ENCODE data around the gene NUFIP2.

The NUFIP2 gene

DNA sequence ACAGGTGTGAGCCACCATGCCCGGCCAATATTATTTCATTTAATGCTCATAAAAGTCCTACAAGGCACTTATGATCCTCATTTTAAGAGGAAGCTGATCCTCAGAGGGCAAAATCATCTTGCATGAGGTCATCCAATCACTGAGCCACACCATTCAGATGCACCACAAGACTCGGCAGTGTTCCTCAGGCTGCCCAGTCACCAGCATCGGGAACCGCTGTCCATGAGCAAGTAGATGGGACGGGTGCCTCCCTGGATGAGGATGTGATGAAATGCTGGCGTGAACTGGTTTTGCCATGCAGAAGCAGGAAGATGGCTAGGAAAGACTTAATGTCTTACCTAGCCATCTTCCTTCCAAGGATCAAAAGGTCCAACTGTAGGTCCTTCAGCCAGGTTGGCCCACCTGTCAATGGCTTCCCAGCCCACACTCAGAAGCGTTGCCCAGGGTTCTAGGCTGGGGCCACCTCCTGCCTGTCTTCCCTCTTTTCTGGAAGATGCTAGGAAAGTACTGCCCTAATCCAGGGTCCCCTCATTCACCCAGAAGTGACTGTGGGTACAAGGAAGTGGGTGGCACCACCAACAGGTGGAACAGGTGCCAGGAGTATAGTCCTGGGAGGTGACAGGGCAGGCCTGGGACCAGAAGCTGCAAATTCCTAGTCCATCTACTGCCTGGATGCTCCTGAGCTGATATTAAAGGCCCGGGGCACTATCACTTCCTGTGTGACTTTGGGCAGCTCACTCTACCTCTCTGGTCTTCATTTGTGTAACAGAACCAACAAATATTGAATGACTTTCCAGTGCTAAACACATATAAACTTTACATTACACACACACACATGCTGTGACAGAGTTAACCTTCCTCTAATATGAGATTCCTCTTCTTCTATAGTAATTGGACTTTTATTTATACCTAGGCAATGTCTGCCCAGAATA lies 79.5 kb downstream of the NUFIP2 start:
- Mint-ChIP-seq H3K4me1 (peaks cover 5% of the 10 kb centered on the region), H3K9me3 (no peaks in the 10 kb centered on the region), H3K27ac (no peak overlapping the region), H3K4me3 (no peak overlapping the region), H3K27me3 (ENCODE audit: low read depth, poor library complexity) (peaks cover 4% of the 10 kb centered on the region), H3K36me3 (ENCODE audit: low read depth) (no peaks in the 10 kb centered on the region)
- DNase-seq: no peak
- no peak for TF ChIP-seq CTCF (IDR thresholded peaks at IDR 0.05)

- no peaks in the 10 kb centered on the region for H3K9me3 Mint-ChIP-seq
- H3K27ac Mint-ChIP-seq: peak overlapping the region; percentile 20
- no peaks in the 10 kb centered on the region for H3K4me1 Mint-ChIP-seq
- no peak for TF ChIP-seq CTCF (IDR thresholded peaks at IDR 0.05)
- no peaks in the 10 kb centered on the region for H3K36me3 Mint-ChIP-seq (ENCODE audit: low read depth)
- H3K4me3 Mint-ChIP-seq: no peak overlapping the region
- H3K27me3 Mint-ChIP-seq (ENCODE audit: low read depth, poor library complexity): no peaks in the 10 kb centered on the region
- no peak for DNase-seq
These were observed 81.2 kb downstream of the NUFIP2 start for GRCh38 chr17:29212681-29213121.

DNA sequence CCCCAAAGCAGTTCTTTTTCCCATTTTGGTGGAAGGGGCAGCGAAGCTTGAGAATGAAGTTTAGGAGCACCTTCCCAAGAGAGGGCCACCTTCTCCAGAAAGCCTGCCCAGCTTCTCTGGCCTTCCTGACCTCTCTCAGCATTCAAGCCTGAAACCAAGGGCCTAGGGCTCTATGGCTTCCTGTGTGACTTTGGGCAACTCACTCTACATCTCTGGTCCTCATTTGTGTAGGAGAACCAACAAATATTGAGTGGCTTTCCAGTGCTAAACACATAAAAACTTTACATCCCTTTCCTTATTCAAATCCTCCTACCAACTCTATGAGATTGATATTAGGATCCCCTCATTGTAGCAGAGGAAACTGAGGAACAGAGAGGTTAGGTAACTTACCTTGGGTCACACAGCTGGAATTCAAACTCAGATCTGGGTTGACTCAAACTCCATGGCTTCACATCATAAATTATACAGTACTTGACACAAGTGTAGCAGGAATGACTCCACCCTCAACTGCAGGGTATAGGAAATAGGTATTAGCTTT lies 81.8 kb downstream of the NUFIP2 start:
- no peak overlapping the region for H3K27ac Mint-ChIP-seq
- no peaks in the 10 kb centered on the region for H3K9me3 Mint-ChIP-seq
- no peak overlapping the region for H3K4me3 Mint-ChIP-seq
- no peaks in the 10 kb centered on the region for H3K36me3 Mint-ChIP-seq (ENCODE audit: low read depth)
- H3K27me3 Mint-ChIP-seq (ENCODE audit: low read depth, poor library complexity): no peaks in the 10 kb centered on the region
- H3K4me1 Mint-ChIP-seq: no peaks in the 10 kb centered on the region
- no peak for TF ChIP-seq CTCF (IDR thresholded peaks at IDR 0.05)
- no peak for DNase-seq

DNA sequence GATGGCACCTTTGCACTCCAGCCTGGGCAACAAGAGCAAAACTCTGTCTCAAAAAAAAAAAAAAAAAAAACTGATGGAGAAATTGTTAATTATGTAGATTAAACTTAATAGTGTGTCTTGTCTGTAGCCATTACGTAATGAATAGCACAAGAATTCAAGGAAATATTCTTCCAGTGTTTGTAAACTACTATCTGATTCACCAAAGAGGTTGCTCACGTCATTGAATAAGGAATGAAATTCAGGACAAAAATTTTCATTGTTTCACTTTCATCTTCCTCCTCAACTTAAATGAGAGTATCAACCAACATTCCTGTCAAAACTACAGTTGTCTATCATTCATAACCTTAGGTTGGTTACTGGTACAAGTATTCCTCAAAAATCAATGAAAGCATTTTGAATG lies 83.1 kb downstream of the NUFIP2 start:
- H3K27me3 Mint-ChIP-seq (ENCODE audit: low read depth, poor library complexity): no peaks in the 10 kb centered on the region
- TF ChIP-seq CTCF (IDR thresholded peaks at IDR 0.05): no peak
- H3K9me3 Mint-ChIP-seq: no peaks in the 10 kb centered on the region
- H3K27ac Mint-ChIP-seq: no peak overlapping the region
- H3K36me3 Mint-ChIP-seq (ENCODE audit: low read depth): no peaks in the 10 kb centered on the region
- no peak overlapping the region for H3K4me3 Mint-ChIP-seq
- H3K4me1 Mint-ChIP-seq: no peaks in the 10 kb centered on the region
- no peak for DNase-seq

DNA sequence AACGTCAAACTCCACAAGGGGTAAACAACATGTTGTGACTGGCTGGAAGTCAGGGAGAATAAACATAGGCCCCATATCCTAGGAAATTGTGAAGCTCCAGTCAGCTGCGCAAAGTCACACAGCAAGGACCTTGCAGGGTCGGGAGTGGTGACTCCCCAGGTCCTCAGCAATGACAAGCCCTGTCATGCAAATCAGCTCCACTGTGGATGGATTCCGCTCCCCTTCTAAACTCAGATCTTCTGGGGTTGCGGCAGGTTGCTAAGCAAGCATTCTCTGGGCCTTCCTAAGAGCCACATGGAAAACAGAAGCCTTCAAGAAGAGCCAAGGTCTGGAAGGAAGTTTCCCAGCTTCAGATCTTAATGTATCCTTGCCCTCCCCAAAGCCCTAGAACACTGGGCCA lies 84.9 kb downstream of the NUFIP2 start:
- H3K36me3 Mint-ChIP-seq (ENCODE audit: low read depth): no peaks in the 10 kb centered on the region

More for the DNA sequence above, 84.9 kb downstream of the NUFIP2 start:
- no peaks in the 10 kb centered on the region for H3K4me1 Mint-ChIP-seq
- peaks cover 10% of the 10 kb centered on the region for H3K27me3 Mint-ChIP-seq (ENCODE audit: low read depth, poor library complexity)
- no peaks in the 10 kb centered on the region for H3K9me3 Mint-ChIP-seq
- TF ChIP-seq CTCF (IDR thresholded peaks at IDR 0.05): no peak
- H3K27ac Mint-ChIP-seq: no peak overlapping the region
- no peak overlapping the region for H3K4me3 Mint-ChIP-seq
- no peak for DNase-seq
